M059J (cell line): ENCODE results near the gene CACNA1D. TPM values are rescaled to one million over a fixed set of nuclear protein-coding genes. Genes with fewer than 3 reads are reported as not detected.
"Not testable (repeated sequence)": the region's sequence is repeated elsewhere in the genome, so short reads cannot be mapped to it uniquely, and the experiment has no call there.

ENCODE experiments used
- DNase-seq: peaks from one replicate; pipeline ENCODE4 v3.0.0-alpha.2; 2012; ENCODE audit warnings: low read depth
- total RNA-seq: library from RNA; depleted of rRNA; stranded (reverse); fragments of >200 nt; shearing (Covaris generic); gene quantifications from 2 replicates; pipeline ENCODE4 v1.2.3, GENCODE V29; 2014

Gene CACNA1D
- total RNA-seq, 1 experiment from 2014 or later = not detected

GRCh38 chr3:53571264-53571663 lies 76.9 kb downstream of the CACNA1D start:
- DNase-seq = no peak

- DNase-seq = not testable (repeated sequence)
Observed at GRCh38 chr3:53572184-53572583, 77.8 kb downstream of the CACNA1D start.

- DNase-seq = no peak
Observed at GRCh38 chr3:53577506-53577905, 83.1 kb downstream of the CACNA1D start.

- no peak for DNase-seq
Observed at GRCh38 chr3:53579636-53580035, 85.2 kb downstream of the CACNA1D start.

- DNase-seq = peak; percentile 2
Observed at GRCh38 chr3:53581671-53582070, 87.3 kb downstream of the CACNA1D start.

- no peak for DNase-seq
Observed at GRCh38 chr3:53583161-53583690, 88.8 kb downstream of the CACNA1D start.

- DNase-seq = no peak
Observed at GRCh38 chr3:53585049-53585448, 90.6 kb downstream of the CACNA1D start.

GRCh38 chr3:53585627-53586026 lies 91.2 kb downstream of the CACNA1D start:
- DNase-seq = no peak

GRCh38 chr3:53588122-53588521 lies 93.7 kb downstream of the CACNA1D start:
- no peak for DNase-seq

- no peak for DNase-seq
Observed at GRCh38 chr3:53589201-53589600, 94.8 kb downstream of the CACNA1D start.

GRCh38 chr3:53589806-53590205 lies 95.4 kb downstream of the CACNA1D start:
- DNase-seq = no peak

GRCh38 chr3:53590606-53591005 lies 96.2 kb downstream of the CACNA1D start:
- DNase-seq = no peak

- DNase-seq = no peak
Observed at GRCh38 chr3:53591646-53592045, 97.2 kb downstream of the CACNA1D start.

- DNase-seq = no peak
Observed at GRCh38 chr3:53592862-53593261, 98.5 kb downstream of the CACNA1D start.

GRCh38 chr3:53593611-53594010 lies 99.2 kb downstream of the CACNA1D start:
- DNase-seq = no peak

- no peak for DNase-seq
Observed at GRCh38 chr3:53594276-53594675, 99.9 kb downstream of the CACNA1D start.

GRCh38 chr3:53595660-53596059 lies 101.2 kb downstream of the CACNA1D start:
- no peak for DNase-seq

- DNase-seq = no peak
Observed at GRCh38 chr3:53597136-53597915, 102.9 kb downstream of the CACNA1D start.

GRCh38 chr3:53599771-53600170 lies 105.4 kb downstream of the CACNA1D start:
- no peak for DNase-seq

GRCh38 chr3:53602866-53603265 lies 108.5 kb downstream of the CACNA1D start:
- DNase-seq = no peak

- DNase-seq = no peak
Observed at GRCh38 chr3:53604232-53604631, 109.8 kb downstream of the CACNA1D start.

- DNase-seq = no peak
Observed at GRCh38 chr3:53606793-53607192, 112.4 kb downstream of the CACNA1D start.

- no peak for DNase-seq
Observed at GRCh38 chr3:53612508-53612907, 118.1 kb downstream of the CACNA1D start.

- DNase-seq = no peak
Observed at GRCh38 chr3:53613125-53613524, 118.7 kb downstream of the CACNA1D start.
